LoVo (cell line): Measurements from ENCODE around the gene SNRK.
"Not testable (repeated sequence)": the region's sequence is repeated elsewhere in the genome, so short reads cannot be mapped to it uniquely, and the experiment has no call there.

ENCODE experiments used
- DNase-seq: peaks from one replicate; pipeline ENCODE4 v3.0.0-alpha.2; 2016; ENCODE audit warnings: low spot score

SNRK gene

DNA sequence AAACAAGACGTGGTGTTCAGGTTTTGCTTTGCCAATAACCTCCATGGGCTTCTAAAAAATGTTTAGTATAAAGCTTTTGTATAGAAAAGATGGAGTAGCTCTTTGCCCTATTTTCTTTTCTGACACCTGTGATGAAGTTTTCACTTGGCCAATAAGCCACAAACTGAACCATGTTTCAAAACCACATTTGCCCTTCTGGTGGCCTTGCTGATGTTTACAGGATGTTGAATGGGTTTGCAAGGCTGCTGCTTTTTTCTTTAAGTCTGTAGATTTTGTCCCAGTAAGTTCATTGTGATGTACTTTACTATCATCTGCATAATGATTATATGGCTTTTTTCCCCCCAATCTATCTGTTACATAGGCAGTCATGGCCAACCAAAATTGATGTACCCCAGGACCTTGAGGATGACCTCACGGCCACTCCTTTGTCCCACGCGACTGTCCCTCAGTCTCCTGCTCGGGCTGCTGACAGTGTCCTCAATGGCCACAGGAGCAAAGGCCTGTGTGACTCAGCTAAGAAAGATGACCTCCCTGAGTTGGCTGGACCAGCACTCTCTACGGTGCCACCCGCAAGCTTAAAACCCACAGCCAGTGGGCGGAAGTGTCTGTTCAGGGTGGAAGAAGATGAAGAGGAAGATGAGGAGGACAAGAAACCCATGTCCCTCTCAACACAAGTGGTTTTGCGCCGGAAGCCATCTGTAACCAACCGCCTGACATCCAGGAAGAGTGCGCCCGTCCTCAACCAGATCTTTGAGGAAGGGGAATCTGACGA lies 60.8 kb downstream of the SNRK start:
- DNase-seq: no peak

DNA sequence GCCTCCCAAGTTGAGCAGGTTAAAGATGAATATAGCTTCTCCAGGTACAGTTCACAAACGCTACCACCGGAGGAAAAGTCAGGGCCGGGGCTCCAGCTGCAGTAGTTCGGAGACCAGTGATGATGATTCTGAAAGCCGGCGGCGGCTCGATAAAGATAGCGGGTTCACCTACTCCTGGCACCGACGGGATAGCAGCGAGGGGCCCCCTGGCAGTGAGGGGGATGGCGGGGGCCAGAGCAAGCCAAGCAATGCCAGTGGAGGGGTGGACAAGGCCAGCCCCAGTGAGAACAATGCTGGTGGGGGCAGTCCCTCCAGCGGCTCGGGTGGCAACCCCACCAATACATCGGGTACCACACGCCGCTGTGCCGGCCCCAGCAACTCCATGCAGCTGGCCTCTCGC lies 61.4 kb downstream of the SNRK start:
- no peak for DNase-seq

DNA sequence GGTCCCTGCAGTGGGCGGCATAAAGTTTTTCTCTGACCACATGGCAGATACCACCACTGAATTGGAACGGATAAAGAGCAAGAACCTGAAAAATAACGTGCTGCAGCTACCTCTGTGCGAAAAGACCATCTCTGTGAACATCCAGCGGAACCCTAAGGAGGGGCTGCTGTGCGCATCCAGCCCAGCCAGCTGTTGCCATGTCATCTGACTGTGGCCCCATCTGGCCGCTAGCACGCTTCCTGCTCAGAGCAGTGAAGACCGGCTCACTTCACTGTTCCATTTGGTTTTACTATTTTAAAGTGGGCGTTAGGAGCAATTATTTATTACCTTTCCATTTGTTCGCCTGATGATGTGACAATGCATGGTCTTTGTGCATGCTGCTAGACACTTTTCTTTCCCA lies 62.0 kb downstream of the SNRK start:
- DNase-seq: no peak

DNA sequence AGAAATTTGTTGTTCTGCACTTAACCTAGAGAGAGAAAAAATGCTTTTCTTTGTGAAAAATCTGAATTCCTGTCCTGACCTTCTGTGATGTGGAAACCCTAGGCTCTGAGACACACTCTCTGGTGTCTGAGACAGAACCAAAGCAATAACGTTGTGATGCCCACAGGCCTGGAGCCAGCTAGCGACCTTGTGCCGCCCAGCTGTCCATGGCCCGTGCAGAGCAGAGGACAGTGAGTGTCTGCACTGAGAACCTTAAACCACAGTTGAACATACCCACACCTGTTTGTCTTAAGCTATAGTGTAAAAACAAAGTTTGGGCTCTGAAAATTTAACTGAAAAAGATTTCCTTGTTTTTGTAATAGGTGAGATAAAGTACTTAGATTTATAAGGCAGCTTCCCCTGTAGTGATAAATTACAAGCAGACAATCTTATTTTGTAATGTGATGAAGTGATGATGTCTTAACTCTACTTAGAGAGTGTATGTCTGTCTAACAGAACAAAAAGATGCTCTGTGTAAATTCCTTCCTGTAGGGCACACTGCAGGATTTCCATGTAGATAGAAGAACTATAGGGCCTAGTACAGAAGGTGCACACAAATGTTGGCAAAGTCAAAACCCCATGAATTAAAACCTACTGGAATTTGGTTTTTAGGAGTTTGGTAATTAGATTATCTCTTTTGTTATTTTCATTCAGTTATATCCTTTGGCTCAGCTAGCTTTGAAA lies 62.7 kb downstream of the SNRK start:
- DNase-seq: no peak

DNA sequence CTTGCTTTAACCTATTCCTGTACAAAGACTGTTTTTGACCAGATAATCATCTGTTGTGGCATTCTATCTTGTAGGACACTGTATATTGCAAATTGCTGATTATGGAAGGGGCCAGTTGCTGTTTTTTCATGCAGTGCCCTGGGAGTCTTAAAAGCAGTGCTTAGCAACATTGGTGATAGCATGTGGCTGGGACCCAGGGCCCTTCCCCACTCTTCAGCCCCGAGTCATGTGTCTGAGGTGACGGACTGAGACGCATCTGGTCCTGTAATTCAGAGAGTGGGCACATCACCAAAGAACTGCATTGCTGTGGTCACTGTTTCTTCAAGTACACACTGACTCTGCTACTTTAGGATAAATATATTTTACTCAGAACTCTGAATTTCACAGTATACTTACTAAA lies 63.4 kb downstream of the SNRK start:
- DNase-seq: no peak

DNA sequence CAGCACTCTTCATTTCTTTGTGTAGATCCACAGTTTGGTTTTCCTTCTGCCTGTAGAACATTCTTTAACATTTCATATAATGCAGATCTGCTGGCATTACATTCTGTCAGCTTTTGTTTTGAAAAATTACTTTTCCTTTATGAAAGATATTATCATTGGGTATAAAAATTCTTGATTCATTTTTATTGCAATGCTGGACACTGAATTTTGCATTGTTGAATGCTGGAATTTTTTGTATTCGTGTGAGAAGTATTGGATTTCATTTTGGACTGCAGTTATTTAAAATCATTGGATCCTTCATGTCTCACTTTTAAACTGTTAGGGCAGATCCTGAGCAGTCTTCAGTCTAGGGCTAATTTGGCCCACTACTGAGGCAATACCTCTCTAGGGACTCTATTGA lies 67.1 kb downstream of the SNRK start:
- no peak for DNase-seq

DNA sequence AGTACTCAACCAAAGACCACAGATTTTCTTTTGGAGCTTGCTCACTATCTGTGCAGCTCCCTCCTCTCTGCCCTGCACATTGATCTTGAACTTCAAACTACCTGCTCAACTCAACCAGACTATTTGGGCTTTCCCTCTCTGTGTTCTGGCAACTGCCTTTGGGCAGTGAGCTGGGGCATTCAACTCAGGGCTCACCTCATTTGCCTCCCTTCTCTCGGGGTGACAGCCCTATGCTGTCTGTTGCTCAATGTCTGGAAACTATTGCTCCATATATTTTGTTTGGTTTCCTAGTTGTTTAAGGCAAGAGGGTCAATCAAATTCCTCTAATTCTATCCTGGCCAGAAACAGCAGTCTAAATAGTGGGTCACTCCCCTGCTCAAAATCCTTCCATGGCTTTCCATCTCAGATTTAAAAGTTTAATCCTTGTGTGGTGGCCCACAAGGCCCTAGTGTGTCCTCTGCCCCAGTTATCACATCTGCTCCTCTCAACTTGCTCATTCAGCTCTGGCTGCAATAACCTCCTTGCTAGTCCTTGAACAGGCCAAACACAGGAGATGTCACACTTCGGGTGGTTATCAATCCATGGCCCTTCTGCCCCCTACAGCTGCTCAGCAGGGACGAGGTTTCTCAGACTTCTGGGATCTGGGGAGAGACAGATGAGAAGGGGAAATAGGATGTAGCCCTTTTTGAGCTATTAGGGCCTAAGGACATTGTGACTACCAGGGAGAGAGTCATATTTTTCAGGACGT lies 67.8 kb downstream of the SNRK start:
- DNase-seq: no peak

DNA sequence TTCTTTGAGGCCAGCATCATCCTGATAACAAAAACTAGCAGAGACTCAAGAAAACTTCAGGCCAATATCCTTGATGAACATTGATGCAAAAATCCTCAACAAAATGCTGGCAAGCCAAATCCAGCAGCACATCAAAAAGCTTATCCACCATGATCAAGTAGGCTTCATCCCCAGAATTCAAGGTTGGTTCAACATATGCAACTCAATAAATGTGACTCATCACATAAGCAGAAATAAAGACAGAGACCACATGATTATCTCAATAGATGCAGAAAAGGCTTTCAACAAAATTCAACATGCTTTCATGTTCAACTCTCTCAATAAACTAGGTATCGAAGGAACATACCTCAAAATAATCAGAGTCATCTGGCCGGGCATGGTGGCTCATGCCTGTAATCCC lies 69.7 kb downstream of the SNRK start:
- not testable (repeated sequence) for DNase-seq

DNA sequence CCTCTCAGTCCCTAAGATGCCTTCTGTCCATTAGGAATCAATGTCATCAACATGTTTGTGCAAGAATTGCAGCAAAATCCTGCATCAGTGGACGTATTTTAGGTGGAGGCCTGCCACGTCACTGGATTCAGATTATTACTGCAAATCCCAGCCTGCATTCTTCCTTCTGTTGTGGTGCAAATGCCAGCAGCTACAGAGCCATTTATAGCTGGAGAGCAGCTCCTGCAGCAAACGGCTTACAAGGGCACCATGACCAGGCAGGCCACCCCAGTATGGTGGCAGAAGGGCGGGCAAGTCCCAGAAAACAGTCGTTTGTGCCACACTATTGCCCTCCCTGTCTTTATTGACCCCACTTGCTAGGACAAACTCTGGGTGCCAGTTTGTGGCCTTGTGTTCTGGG lies 74.7 kb downstream of the SNRK start:
- DNase-seq: no peak

DNA sequence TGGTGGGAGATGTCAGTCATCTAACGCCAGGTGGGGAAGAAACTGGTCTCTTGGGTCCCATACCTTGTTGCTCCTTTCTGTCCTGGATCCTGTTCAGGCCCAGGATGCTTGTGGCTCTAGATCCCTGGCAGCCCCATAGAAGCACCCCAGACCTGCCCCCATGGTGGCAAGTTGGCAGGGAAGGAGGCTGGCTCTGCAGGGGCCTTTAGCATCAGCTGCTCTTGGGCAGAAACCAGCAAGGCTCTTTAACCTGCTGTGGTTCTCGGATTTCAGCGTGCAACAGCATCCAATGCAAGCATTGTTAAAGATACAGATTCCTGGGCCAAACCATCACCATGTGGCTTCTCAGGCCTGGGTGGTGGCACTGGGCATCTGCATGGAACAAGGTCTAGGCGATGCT lies 75.8 kb downstream of the SNRK start:
- no peak for DNase-seq

DNA sequence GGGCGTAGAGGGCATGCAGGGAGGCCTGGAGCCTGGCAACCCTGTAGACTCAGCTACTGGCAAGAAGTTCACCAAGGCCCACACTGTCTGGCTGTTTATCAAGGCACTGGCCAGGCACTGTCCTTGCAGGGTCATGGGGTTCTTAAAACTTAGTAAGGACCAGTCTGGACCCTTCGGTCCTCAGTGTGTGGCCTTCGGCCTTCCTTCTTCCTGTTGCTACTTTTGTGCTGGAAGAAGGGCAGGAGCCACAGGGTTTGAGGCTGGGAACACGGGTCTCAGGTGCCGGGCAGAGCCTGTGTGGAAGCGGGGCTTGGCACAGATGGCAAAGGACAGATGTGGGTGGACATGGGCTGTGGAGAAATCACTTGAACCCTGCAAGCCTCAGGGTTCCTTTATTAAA lies 76.6 kb downstream of the SNRK start:
- DNase-seq: no peak

DNA sequence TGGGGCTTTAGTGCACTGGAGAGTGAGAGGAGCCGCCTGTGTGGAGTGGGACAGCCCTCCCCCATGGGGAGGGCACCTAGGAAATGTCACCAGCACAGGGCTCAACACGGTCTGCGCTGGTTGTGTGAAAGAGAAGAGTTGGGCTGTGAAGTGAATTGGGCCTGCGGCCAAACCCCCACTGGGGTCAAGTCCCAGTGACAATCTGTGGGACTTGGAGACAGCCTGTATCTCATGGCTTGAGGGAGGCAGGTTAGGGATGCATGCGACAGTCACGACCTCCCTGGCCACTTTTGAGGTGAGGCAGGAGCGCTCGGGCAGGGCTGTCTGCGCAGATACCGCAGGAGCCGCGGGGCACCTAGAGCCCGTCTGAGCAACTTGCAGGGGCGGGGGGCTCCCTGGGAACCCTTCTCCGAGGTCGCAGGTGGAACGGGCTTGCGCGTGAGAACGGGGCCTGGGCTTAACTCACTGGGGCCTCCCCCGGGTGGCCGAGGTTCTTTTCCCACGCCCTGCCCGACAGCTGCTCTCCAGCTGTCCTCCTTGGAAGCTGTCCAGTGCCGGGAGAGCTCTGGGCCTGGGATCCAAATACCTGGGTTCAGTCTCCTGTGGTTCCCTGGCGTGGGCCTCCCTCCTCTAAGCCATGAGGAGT lies 77.4 kb downstream of the SNRK start:
- DNase-seq: no peak

DNA sequence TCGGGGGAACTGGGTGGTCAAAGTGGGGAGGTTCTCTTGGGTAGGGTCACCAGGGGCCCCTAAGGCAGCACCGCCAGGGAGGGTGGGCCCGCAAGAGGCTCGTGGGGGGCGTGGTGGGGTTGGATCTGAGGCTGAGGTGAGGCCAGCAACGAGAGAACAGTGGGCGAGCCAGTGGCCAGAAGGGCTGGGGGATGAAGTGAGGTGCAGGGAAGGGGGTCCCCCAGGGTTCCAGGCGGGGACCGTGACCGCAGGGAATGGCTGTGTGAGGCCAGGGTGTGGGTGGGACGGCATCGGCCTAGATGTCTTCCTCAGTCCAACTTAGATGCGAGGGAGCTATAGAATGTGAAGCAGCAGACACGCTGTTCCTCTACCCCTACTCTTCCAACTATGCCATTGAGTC lies 78.2 kb downstream of the SNRK start:
- no peak for DNase-seq

DNA sequence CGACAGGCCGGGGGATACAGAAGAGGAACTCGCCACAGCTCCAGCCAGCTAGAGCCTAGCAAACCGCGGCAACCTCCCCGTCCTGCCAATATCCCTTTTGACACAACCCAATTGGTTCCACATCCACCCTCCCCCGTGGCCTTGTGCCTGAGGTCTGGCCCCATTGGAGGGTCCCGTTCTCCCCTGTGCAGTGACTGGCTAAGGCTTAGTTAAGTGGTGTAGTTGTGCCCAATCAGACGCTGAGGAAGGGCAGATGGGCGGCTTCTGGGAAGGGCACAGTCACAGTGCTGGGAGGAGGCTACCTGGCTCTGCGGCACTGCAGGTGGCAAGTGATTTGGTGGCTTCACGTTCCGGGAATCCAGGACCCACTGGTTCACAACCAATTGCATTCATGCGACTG lies 78.6 kb downstream of the SNRK start:
- DNase-seq: no peak

DNA sequence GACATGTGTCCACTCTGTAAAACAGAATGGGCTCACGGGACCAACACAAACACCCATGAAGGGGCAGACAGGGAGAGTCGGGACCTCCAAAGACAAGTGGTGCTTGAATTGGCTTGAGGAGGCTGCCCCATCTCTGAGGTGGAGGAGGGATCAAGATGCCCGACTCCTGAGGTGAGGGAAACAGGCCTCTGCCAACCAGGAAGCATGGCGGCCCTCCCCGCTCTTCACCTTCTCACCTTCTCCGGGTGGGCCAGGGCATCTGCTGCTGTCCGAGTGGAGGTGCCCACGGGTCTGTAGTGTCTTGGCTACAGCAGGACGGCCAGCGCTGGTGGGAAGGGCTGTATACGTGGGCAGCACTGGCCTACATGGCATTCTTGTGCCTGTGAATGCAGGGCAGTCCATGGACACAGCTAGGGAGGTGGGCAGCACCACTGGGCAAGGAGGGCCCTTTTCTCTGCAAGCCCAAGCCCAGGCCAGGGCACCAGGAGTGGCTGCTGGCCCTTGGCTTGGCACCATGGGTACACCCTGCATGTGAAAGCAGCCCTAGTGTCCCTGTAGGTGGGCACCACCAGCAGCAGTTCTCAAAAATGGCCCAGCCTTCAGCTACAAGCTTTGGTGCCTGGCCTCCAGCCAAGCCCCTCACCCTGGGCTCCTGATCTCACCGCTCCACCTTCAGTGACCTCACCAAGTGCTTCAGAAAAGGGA lies 79.4 kb downstream of the SNRK start:
- no peak for DNase-seq

DNA sequence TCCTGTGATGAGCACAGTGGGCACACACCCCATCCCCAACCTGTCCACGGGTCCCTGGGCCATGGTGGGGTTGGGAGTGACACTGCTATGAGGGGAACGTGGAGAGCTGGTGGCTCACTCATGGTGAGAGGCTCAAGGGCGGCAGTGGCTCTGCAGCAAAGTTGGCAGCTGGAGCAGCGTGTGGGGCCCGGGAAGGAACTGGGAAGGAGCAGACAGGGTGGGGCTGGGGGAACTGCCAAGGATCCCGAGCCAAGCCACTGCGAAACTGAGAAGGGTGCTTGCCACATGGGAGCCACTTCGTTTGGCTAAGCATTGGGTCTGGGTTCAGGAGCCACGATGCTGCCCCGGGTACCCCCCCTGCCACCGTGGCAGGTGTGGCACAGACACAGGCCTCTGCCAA lies 80.1 kb downstream of the SNRK start:
- no peak for DNase-seq

DNA sequence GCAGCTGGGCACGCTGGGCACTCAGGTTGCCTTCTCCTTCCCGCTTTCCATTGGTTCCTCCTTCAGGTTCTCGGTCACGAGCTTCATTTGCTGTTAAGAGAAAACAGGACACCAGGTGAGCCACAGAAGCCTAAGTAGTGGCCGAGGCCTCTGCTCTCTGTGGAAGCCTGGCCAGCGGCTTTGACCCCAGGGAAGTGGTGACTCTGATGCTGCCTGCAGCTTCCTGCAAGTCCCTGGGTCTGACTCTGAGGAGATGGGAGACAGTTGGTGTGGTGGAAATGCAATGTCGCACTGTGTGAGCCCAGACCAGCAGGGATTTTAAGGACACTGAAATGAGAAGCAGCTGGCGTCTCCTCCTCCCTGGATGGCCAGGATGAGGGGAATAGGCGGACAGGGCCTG lies 80.5 kb downstream of the SNRK start:
- DNase-seq: no peak

DNA sequence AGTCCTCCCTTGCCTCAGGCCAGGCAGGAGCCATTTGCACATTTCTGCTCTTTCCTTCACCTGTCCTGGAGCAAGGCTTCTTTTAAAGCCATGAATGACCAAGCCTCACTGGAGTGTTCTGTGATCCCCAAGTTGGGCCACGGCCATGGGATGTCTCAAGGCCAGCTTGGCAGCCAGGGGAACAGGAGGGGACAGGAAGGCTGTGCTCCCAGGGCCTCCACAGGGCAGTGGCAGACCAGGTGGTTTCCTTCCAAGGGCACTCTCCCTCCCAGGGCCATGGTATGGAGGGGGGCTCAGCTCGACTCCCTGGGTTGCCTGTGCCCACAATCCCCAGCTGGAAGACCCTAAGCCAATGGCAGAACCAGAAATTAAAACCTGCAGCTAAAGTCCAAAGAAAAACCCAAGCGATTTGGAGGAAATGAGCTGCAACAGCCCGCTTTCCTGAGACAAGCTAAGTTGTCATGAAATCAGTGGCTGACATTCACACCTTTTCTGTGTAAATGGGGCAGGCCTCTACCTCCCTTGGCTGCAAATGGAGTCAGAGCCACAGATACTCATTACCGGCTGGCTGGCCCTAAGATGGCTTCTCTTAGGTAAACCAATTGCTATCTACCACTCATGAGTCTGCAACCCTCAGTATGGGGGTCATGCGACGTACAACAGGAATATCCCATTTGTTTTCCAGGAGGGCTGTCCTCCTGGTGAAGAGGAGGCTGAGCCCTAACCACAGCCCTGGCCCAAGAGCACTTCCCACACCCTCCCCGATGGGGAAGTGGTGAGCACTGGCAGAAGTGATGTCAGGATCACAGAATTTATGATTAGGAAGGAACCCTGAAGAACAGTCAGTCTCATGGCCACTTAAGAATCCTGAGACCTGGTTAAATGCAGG lies 83.3 kb downstream of the SNRK start:
- DNase-seq: no peak

DNA sequence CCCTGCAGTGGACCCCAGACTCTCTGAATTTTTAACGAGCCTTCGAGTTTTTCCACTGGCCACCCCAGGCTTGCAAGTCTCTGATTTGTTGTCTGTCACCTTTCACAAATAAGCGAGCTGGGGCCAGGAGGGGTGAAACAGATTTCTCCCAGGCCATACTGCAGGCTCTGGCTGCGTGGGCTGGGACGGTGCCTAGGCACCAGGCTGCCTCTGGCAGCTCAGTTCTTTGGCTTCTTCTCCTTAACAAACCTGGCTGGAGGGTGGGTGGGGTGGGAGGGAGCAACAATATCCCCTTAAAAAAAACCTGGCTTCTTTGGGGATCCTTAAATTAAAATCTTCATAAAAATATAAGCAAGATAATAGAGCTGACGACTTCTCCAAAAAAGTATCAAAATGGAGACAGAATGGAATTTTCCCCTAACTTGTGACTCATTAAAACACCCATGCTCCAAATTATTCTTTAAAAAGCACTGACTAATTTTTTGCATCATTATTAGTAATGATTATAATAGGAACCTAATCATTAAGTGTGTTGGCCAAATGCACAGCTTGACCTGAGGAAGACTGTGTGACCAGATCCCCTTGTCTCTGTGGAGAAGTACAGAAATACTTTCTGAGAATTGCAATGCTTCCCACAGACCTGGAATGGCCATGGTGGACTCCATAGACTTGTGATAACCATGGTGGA lies 84.1 kb downstream of the SNRK start:
- no peak for DNase-seq

DNA sequence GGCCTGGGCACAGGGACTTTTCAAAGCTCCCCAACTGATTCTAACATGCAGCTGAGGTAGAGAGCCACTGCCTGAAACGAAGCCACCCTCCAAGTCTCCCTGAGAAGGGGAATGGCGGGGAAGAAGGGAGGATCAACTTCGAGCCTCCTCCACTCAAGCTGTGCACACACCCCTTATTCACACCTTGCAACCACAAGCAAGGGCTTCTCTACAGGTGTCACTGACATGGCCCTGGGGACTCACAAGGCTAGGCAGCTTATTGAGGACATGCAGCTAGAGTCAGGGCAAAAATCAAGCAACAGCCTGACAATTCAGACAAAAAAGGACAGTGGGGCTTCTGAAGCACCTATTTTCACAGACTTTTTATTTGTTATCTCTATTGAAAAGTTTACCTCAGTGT lies 85.2 kb downstream of the SNRK start:
- DNase-seq: no peak
